Vagina (tissue), 2 donors: ENCODE results near the gene GNG13.

Experiments
- CTCF ChIP-seq, 3 experiments: fragments of 450-650 bp in 2 of 3; fragments of 200-600 bp in 1 of 3; sonication (generic) in 1 of 3; IDR thresholded peaks; one replicate each; pipeline ENCODE4 v1.5.1; 2017 to 2019; ENCODE audit warnings: antibody characterized with exemption in 3 of 3, mild to moderate bottlenecking in 2 of 3, moderate library complexity in 2 of 3
- POLR2A ChIP-seq, 2 donors: fragments of 450-650 bp; IDR thresholded peaks; one replicate each; pipeline ENCODE4 v1.6.1; 2017; ENCODE audit warnings: antibody characterized with exemption in 2 of 2, mild to moderate bottlenecking in 2 of 2, moderate library complexity in 2 of 2
- POLR2AphosphoS5 ChIP-seq, 2 donors: sonication (generic); formaldehyde crosslinking; IDR thresholded peaks; one replicate each; pipeline ENCODE4 v1.9.0; 2017; ENCODE audit warnings: antibody characterized with exemption in 2 of 2, mild to moderate bottlenecking in 2 of 2, low read depth in 1 of 2; ENCODE audit not compliant: insufficient read depth in 1 of 2

- TF ChIP-seq POLR2A (IDR thresholded peaks at IDR 0.05): no peak
- no peak for TF ChIP-seq POLR2AphosphoS5 (IDR thresholded peaks at IDR 0.05; ENCODE audit: insufficient read depth in 1 of 2, low read depth in 1 of 2)
- no peak for TF ChIP-seq CTCF (IDR thresholded peaks at IDR 0.05)
Observed at GRCh38 chr16:813916-814412, 13.4 kb upstream of the GNG13 start.
